ENCODE data around the gene LAMA3.
"Not testable (repeated sequence)": the region's sequence is repeated elsewhere in the genome, so short reads cannot be mapped to it uniquely, and the experiment has no call there.

The LAMA3 gene

GRCh38 chr18:23725351-23725750 lies 36.1 kb downstream of the LAMA3 start:
- Histone ChIP-seq H3K27ac (ENCODE audit: low read length) (no peak overlapping the region), H3K4me1 (ENCODE audit: insufficient read depth, low read length) (no peaks in the 10 kb centered on the region), H3K9ac (ENCODE audit: low read depth, low read length) (no peak overlapping the region), H3K36me3 (ENCODE audit: insufficient read depth, low read depth, low read length) (no peaks in the 10 kb centered on the region), H3K4me3 (ENCODE audit: low read length) (no peak overlapping the region), H3K9me3 (ENCODE audit: insufficient read depth, low read depth, low read length) (no peaks in the 10 kb centered on the region), H3K27me3 (ENCODE audit: insufficient read depth, low read length) (no peaks in the 10 kb centered on the region)

GRCh38 chr18:23725827-23726661 lies 36.8 kb downstream of the LAMA3 start:
- no peaks in the 10 kb centered on the region for H3K27me3 ChIP-seq (ENCODE audit: insufficient read depth, low read length)
- no peak overlapping the region for H3K4me3 ChIP-seq (ENCODE audit: low read length)
- no peaks in the 10 kb centered on the region for H3K36me3 ChIP-seq (ENCODE audit: insufficient read depth, low read depth, low read length)
- H3K9me3 ChIP-seq (ENCODE audit: insufficient read depth, low read depth, low read length): no peaks in the 10 kb centered on the region
- H3K27ac ChIP-seq (ENCODE audit: low read length): no peak overlapping the region
- H3K9ac ChIP-seq (ENCODE audit: low read depth, low read length): no peak overlapping the region
- no peaks in the 10 kb centered on the region for H3K4me1 ChIP-seq (ENCODE audit: insufficient read depth, low read length)

- H3K36me3 ChIP-seq (ENCODE audit: insufficient read depth, low read depth, low read length): no peaks in the 10 kb centered on the region
- H3K4me1 ChIP-seq (ENCODE audit: insufficient read depth, low read length): no peaks in the 10 kb centered on the region
- H3K9ac ChIP-seq (ENCODE audit: low read depth, low read length): no peak overlapping the region
- H3K9me3 ChIP-seq (ENCODE audit: insufficient read depth, low read depth, low read length): no peaks in the 10 kb centered on the region
- no peak overlapping the region for H3K4me3 ChIP-seq (ENCODE audit: low read length)
- H3K27ac ChIP-seq (ENCODE audit: low read length): no peak overlapping the region
- no peaks in the 10 kb centered on the region for H3K27me3 ChIP-seq (ENCODE audit: insufficient read depth, low read length)
These were observed 38.6 kb downstream of the LAMA3 start for GRCh38 chr18:23727707-23728493.

GRCh38 chr18:23730857-23731256 lies 41.6 kb downstream of the LAMA3 start:
- Histone ChIP-seq H3K4me3 (ENCODE audit: low read length) (no peak overlapping the region), H3K27ac (ENCODE audit: low read length) (no peak overlapping the region), H3K9ac (ENCODE audit: low read depth, low read length) (no peak overlapping the region), H3K9me3 (ENCODE audit: insufficient read depth, low read depth, low read length) (no peaks in the 10 kb centered on the region), H3K4me1 (ENCODE audit: insufficient read depth, low read length) (no peaks in the 10 kb centered on the region), H3K36me3 (ENCODE audit: insufficient read depth, low read depth, low read length) (no peaks in the 10 kb centered on the region), H3K27me3 (ENCODE audit: insufficient read depth, low read length) (no peaks in the 10 kb centered on the region)

GRCh38 chr18:23731861-23732260 lies 42.6 kb downstream of the LAMA3 start:
- no peaks in the 10 kb centered on the region for H3K9me3 ChIP-seq (ENCODE audit: insufficient read depth, low read depth, low read length)
- H3K4me3 ChIP-seq (ENCODE audit: low read length): no peak overlapping the region
- H3K9ac ChIP-seq (ENCODE audit: low read depth, low read length): no peak overlapping the region
- no peaks in the 10 kb centered on the region for H3K4me1 ChIP-seq (ENCODE audit: insufficient read depth, low read length)
- no peaks in the 10 kb centered on the region for H3K27me3 ChIP-seq (ENCODE audit: insufficient read depth, low read length)
- no peak overlapping the region for H3K27ac ChIP-seq (ENCODE audit: low read length)
- no peaks in the 10 kb centered on the region for H3K36me3 ChIP-seq (ENCODE audit: insufficient read depth, low read depth, low read length)

GRCh38 chr18:23732439-23732838 lies 43.2 kb downstream of the LAMA3 start:
- Histone ChIP-seq H3K36me3 (ENCODE audit: insufficient read depth, low read depth, low read length) (no peaks in the 10 kb centered on the region), H3K4me1 (ENCODE audit: insufficient read depth, low read length) (no peaks in the 10 kb centered on the region), H3K27me3 (ENCODE audit: insufficient read depth, low read length) (no peaks in the 10 kb centered on the region), H3K9me3 (ENCODE audit: insufficient read depth, low read depth, low read length) (no peaks in the 10 kb centered on the region), H3K9ac (ENCODE audit: low read depth, low read length) (no peak overlapping the region), H3K4me3 (ENCODE audit: low read length) (no peak overlapping the region), H3K27ac (ENCODE audit: low read length) (no peak overlapping the region)

- H3K27ac ChIP-seq (ENCODE audit: low read length); H3K4me3 ChIP-seq (ENCODE audit: low read length); H3K4me1 ChIP-seq (ENCODE audit: insufficient read depth, low read length); H3K9ac ChIP-seq (ENCODE audit: low read depth, low read length); H3K36me3 ChIP-seq (ENCODE audit: insufficient read depth, low read depth, low read length); H3K27me3 ChIP-seq (ENCODE audit: insufficient read depth, low read length); H3K9me3 ChIP-seq (ENCODE audit: insufficient read depth, low read depth, low read length): not testable (repeated sequence)
These were observed 44.0 kb downstream of the LAMA3 start for GRCh38 chr18:23733265-23733664.

GRCh38 chr18:23733895-23734294 lies 44.6 kb downstream of the LAMA3 start:
- no peaks in the 10 kb centered on the region for H3K27me3 ChIP-seq (ENCODE audit: insufficient read depth, low read length)
- H3K27ac ChIP-seq (ENCODE audit: low read length): no peak overlapping the region
- H3K36me3 ChIP-seq (ENCODE audit: insufficient read depth, low read depth, low read length): no peaks in the 10 kb centered on the region
- H3K4me3 ChIP-seq (ENCODE audit: low read length): no peak overlapping the region
- H3K4me1 ChIP-seq (ENCODE audit: insufficient read depth, low read length): no peaks in the 10 kb centered on the region
- no peak overlapping the region for H3K9ac ChIP-seq (ENCODE audit: low read depth, low read length)
- no peaks in the 10 kb centered on the region for H3K9me3 ChIP-seq (ENCODE audit: insufficient read depth, low read depth, low read length)

- H3K9me3 ChIP-seq (ENCODE audit: insufficient read depth, low read depth, low read length): no peaks in the 10 kb centered on the region
- H3K4me1 ChIP-seq (ENCODE audit: insufficient read depth, low read length): no peaks in the 10 kb centered on the region
- no peak overlapping the region for H3K4me3 ChIP-seq (ENCODE audit: low read length)
- H3K9ac ChIP-seq (ENCODE audit: low read depth, low read length): no peak overlapping the region
- H3K36me3 ChIP-seq (ENCODE audit: insufficient read depth, low read depth, low read length): no peaks in the 10 kb centered on the region
- H3K27ac ChIP-seq (ENCODE audit: low read length): no peak overlapping the region
- no peaks in the 10 kb centered on the region for H3K27me3 ChIP-seq (ENCODE audit: insufficient read depth, low read length)
These were observed 45.8 kb downstream of the LAMA3 start for GRCh38 chr18:23735021-23735464.

GRCh38 chr18:23737578-23737977 lies 48.3 kb downstream of the LAMA3 start:
- H3K9ac ChIP-seq (ENCODE audit: low read depth, low read length): no peak overlapping the region

GRCh38 chr18:23738151-23738550 lies 48.9 kb downstream of the LAMA3 start:
- no peaks in the 10 kb centered on the region for H3K27me3 ChIP-seq (ENCODE audit: insufficient read depth, low read length)
- H3K36me3 ChIP-seq (ENCODE audit: insufficient read depth, low read depth, low read length): no peaks in the 10 kb centered on the region
- H3K9me3 ChIP-seq (ENCODE audit: insufficient read depth, low read depth, low read length): no peaks in the 10 kb centered on the region
- no peak overlapping the region for H3K27ac ChIP-seq (ENCODE audit: low read length)
- H3K9ac ChIP-seq (ENCODE audit: low read depth, low read length): no peak overlapping the region
- H3K4me1 ChIP-seq (ENCODE audit: insufficient read depth, low read length): no peaks in the 10 kb centered on the region
- H3K4me3 ChIP-seq (ENCODE audit: low read length): no peak overlapping the region

More at GRCh38 chr18:23737578-23737977, 48.3 kb downstream of the LAMA3 start:
- Histone ChIP-seq H3K27ac (ENCODE audit: low read length) (no peak overlapping the region), H3K27me3 (ENCODE audit: insufficient read depth, low read length) (no peaks in the 10 kb centered on the region), H3K4me1 (ENCODE audit: insufficient read depth, low read length) (no peaks in the 10 kb centered on the region), H3K4me3 (ENCODE audit: low read length) (no peak overlapping the region), H3K9me3 (ENCODE audit: insufficient read depth, low read depth, low read length) (no peaks in the 10 kb centered on the region), H3K36me3 (ENCODE audit: insufficient read depth, low read depth, low read length) (no peaks in the 10 kb centered on the region)

- Histone ChIP-seq H3K9me3 (ENCODE audit: insufficient read depth, low read depth, low read length) (no peaks in the 10 kb centered on the region), H3K27me3 (ENCODE audit: insufficient read depth, low read length) (no peaks in the 10 kb centered on the region), H3K27ac (ENCODE audit: low read length) (no peak overlapping the region), H3K36me3 (ENCODE audit: insufficient read depth, low read depth, low read length) (no peaks in the 10 kb centered on the region), H3K4me1 (ENCODE audit: insufficient read depth, low read length) (no peaks in the 10 kb centered on the region), H3K9ac (ENCODE audit: low read depth, low read length) (no peak overlapping the region), H3K4me3 (ENCODE audit: low read length) (no peak overlapping the region)
These were observed 49.3 kb downstream of the LAMA3 start for GRCh38 chr18:23738575-23738974.

Data from iPS-20b (cell line).